ENCODE results near the gene GLTP. TPM values are rescaled to one million over a fixed set of nuclear protein-coding genes. Genes with fewer than 3 reads are reported as not detected.

The GLTP gene
- total RNA-seq, 1 experiment from 2014 or later = 27.7 TPM

GRCh38 chr12:109815225-109815624, 65.1 kb downstream of the GLTP start:
- no peak for TF ChIP-seq CTCF (IDR thresholded peaks at IDR 0.05; ENCODE audit: unreplicated experiment)
- H3K36me3 Mint-ChIP-seq (ENCODE audit: insufficient read depth, unreplicated experiment) = no peaks in the 10 kb centered on the region
- CTCF ChIA-PET = no interaction called here

GRCh38 chr12:109814600-109815150, 65.7 kb downstream of the GLTP start:
- TF ChIP-seq CTCF (IDR thresholded peaks at IDR 0.05; ENCODE audit: unreplicated experiment) = no peak
- intact Hi-C loops (cut with micrococcal nuclease; ENCODE audit: unreplicated experiment) = no loop called here
- no peaks in the 10 kb centered on the region for H3K9me3 Mint-ChIP-seq (ENCODE audit: low read depth, unreplicated experiment)
- no TSS peak for BruUV-seq (replicated peaks)
- no peak overlapping the region for H3K27ac Mint-ChIP-seq (ENCODE audit: unreplicated experiment)
- no peaks in the 10 kb centered on the region for H3K36me3 Mint-ChIP-seq (ENCODE audit: insufficient read depth, unreplicated experiment)
- no peak for DNase-seq
- peaks cover 8% of the 10 kb centered on the region for H3K4me1 Mint-ChIP-seq (ENCODE audit: low read depth, unreplicated experiment)
- H3K4me3 Mint-ChIP-seq (ENCODE audit: low read depth, unreplicated experiment) = no peak overlapping the region
- CTCF ChIA-PET = no interaction called here
- H3K27me3 Mint-ChIP-seq (ENCODE audit: unreplicated experiment) = no peaks in the 10 kb centered on the region

More at GRCh38 chr12:109815225-109815624, 65.1 kb downstream of the GLTP start:
- H3K27ac Mint-ChIP-seq (ENCODE audit: unreplicated experiment) = no peak overlapping the region
- peaks cover 8% of the 10 kb centered on the region for H3K4me1 Mint-ChIP-seq (ENCODE audit: low read depth, unreplicated experiment)
- BruUV-seq (replicated peaks) = no TSS peak
- no peaks in the 10 kb centered on the region for H3K9me3 Mint-ChIP-seq (ENCODE audit: low read depth, unreplicated experiment)
- no peak overlapping the region for H3K4me3 Mint-ChIP-seq (ENCODE audit: low read depth, unreplicated experiment)
- no peak for DNase-seq
- no peaks in the 10 kb centered on the region for H3K27me3 Mint-ChIP-seq (ENCODE audit: unreplicated experiment)
- intact Hi-C loops (cut with micrococcal nuclease; ENCODE audit: unreplicated experiment) = no loop called here

GRCh38 chr12:109813810-109814416, 66.4 kb downstream of the GLTP start:
- no peak for TF ChIP-seq CTCF (IDR thresholded peaks at IDR 0.05; ENCODE audit: unreplicated experiment)
- Mint-ChIP-seq H3K27me3 (ENCODE audit: unreplicated experiment) (no peaks in the 10 kb centered on the region), H3K4me3 (ENCODE audit: low read depth, unreplicated experiment) (no peak overlapping the region), H3K27ac (ENCODE audit: unreplicated experiment) (no peak overlapping the region), H3K9me3 (ENCODE audit: low read depth, unreplicated experiment) (no peaks in the 10 kb centered on the region), H3K4me1 (ENCODE audit: low read depth, unreplicated experiment) (peaks cover 4% of the 10 kb centered on the region), H3K36me3 (ENCODE audit: insufficient read depth, unreplicated experiment) (no peaks in the 10 kb centered on the region)
- BruUV-seq (replicated peaks) = no TSS peak
- CTCF ChIA-PET = no interaction called here
- intact Hi-C loops (cut with micrococcal nuclease; ENCODE audit: unreplicated experiment) = no loop called here
- no peak for DNase-seq

GRCh38 chr12:109811624-109811995, 68.7 kb downstream of the GLTP start:
- DNase-seq = no peak
- peak; percentile 26 for TF ChIP-seq CTCF (IDR thresholded peaks at IDR 0.05; ENCODE audit: unreplicated experiment)
- no peaks in the 10 kb centered on the region for H3K27me3 Mint-ChIP-seq (ENCODE audit: unreplicated experiment)
- no peaks in the 10 kb centered on the region for H3K9me3 Mint-ChIP-seq (ENCODE audit: low read depth, unreplicated experiment)
- no peaks in the 10 kb centered on the region for H3K36me3 Mint-ChIP-seq (ENCODE audit: insufficient read depth, unreplicated experiment)
- no peak overlapping the region for H3K27ac Mint-ChIP-seq (ENCODE audit: unreplicated experiment)
- H3K4me3 Mint-ChIP-seq (ENCODE audit: low read depth, unreplicated experiment) = no peak overlapping the region
- H3K4me1 Mint-ChIP-seq (ENCODE audit: low read depth, unreplicated experiment) = no peaks in the 10 kb centered on the region
- intact Hi-C loops (cut with micrococcal nuclease; ENCODE audit: unreplicated experiment) = no loop called here
- no TSS peak for BruUV-seq (replicated peaks)
- CTCF ChIA-PET = interaction anchor here (1.0 kb wide), 1 partner anchor 33 kb away, joined by 3 read pairs; no protein-coding TSS in a partner anchor

Measured in Calu3 (cell line).